GM23338 (cell line): ENCODE measurements around the gene TFAP2A. TPM values are rescaled to one million over a fixed set of nuclear protein-coding genes. Genes with fewer than 3 reads are reported as not detected.

Experiments used
- ATAC-seq: fragments of 200-7000 bp; cut with Tn5 transposase; 3 replicates; pipeline ENCODE4 v1.9.1; 2020
- DNase-seq: peaks from one replicate; pipeline ENCODE4 v3.0.0-alpha.2; 2015; ENCODE audit warnings: low spot score
- H2AFZ ChIP-seq: fragments of 200-600 bp; sonication (generic); 2 replicates; pipeline ENCODE4 v1.8.0; 2016; ENCODE audit warnings: antibody characterized with exemption, mild to moderate bottlenecking, moderate library complexity
- H3F3A ChIP-seq: fragments of 200-600 bp; sonication (generic); replicated peaks from 2 replicates; pipeline ENCODE4 v1.8.0; 2017; ENCODE audit warnings: antibody characterized with exemption, mixed run types, low read depth
- H3K27ac ChIP-seq: fragments of 200-600 bp; sonication (generic); 2 replicates; pipeline ENCODE4 v1.6.1; 2016; ENCODE audit warnings: low read depth
- H3K27me3 ChIP-seq: fragments of 200-600 bp; sonication (generic); 2 replicates; pipeline ENCODE4 v1.8.0; 2016; ENCODE audit warnings: mild to moderate bottlenecking, mixed run types, moderate library complexity; ENCODE audit not compliant: insufficient read depth
- H3K36me3 ChIP-seq: fragments of 200-600 bp; sonication (generic); 2 replicates; pipeline ENCODE4 v1.8.0; 2016; ENCODE audit warnings: mild to moderate bottlenecking; ENCODE audit not compliant: insufficient read depth
- H3K4me1 ChIP-seq: fragments of 200-600 bp; sonication (generic); 2 replicates; pipeline ENCODE4 v1.8.0; 2016; ENCODE audit warnings: mild to moderate bottlenecking, moderate library complexity; ENCODE audit not compliant: insufficient read depth
- H3K4me2 ChIP-seq: fragments of 200-600 bp; sonication (generic); 2 replicates; pipeline ENCODE4 v1.7.1; 2017; ENCODE audit warnings: mixed run types
- H3K4me3 ChIP-seq: fragments of 200-600 bp; sonication (generic); 2 replicates; pipeline ENCODE4 v1.6.1; 2016; ENCODE audit warnings: mixed run types
- H3K79me2 ChIP-seq: fragments of 200-600 bp; sonication (generic); replicated peaks from 2 replicates; pipeline ENCODE4 v1.8.0; 2017; ENCODE audit warnings: mild to moderate bottlenecking; ENCODE audit not compliant: insufficient read depth
- H3K9me2 ChIP-seq: fragments of 200-600 bp; sonication (generic); 2 replicates; pipeline ENCODE4 v1.8.0; 2017; ENCODE audit not compliant: insufficient read depth
- H4K20me1 ChIP-seq: fragments of 200-600 bp; sonication (generic); replicated peaks from 2 replicates; pipeline ENCODE4 v1.8.0; 2017; ENCODE audit warnings: mild to moderate bottlenecking; ENCODE audit not compliant: insufficient read depth
- H3K27ac Mint-ChIP-seq: 2 replicates; pipeline ENCODE4 v1.8.0; 2020; ENCODE audit warnings: inconsistent platforms, mild to moderate bottlenecking, moderate library complexity, mixed read lengths
- H3K27me3 Mint-ChIP-seq: 3 replicates; pipeline ENCODE4 v1.8.0; 2022; ENCODE audit warnings: low read depth, mild to moderate bottlenecking, moderate library complexity, mixed read lengths, inconsistent platforms; ENCODE audit not compliant: insufficient read depth, poor library complexity
- H3K36me3 Mint-ChIP-seq: 3 replicates; pipeline ENCODE4 v1.8.0; 2021; ENCODE audit warnings: low read depth, mild to moderate bottlenecking, inconsistent platforms, moderate library complexity, mixed read lengths
- H3K4me1 Mint-ChIP-seq: 3 replicates; pipeline ENCODE4 v1.8.0; 2020; ENCODE audit warnings: mild to moderate bottlenecking, inconsistent platforms, mixed read lengths
- H3K4me3 Mint-ChIP-seq: 3 replicates; pipeline ENCODE4 v1.8.0; 2021; ENCODE audit warnings: moderate library complexity, mild to moderate bottlenecking, inconsistent platforms, mixed read lengths
- H3K9me3 Mint-ChIP-seq: 3 replicates; pipeline ENCODE4 v1.8.0; 2020; ENCODE audit warnings: moderate library complexity, mild to moderate bottlenecking, inconsistent platforms, mixed read lengths
- POLR2AphosphoS5 ChIP-seq: IDR thresholded peaks from 2 replicates; pipeline ENCODE4 v1.6.1; 2016; ENCODE audit warnings: antibody characterized with exemption, low read depth
- REST ChIP-seq: IDR thresholded peaks from one replicate; pipeline ENCODE4 v1.6.1; 2018; ENCODE audit warnings: antibody characterized with exemption; ENCODE audit not compliant: unreplicated experiment
- ZNF462 ChIP-seq: fragments of 250-450 bp; sonication (Bioruptor Pico); IDR thresholded peaks from 2 replicates; pipeline ENCODE4 v1.5.0; 2020; ENCODE audit warnings: mild to moderate bottlenecking, moderate library complexity
- polyA plus RNA-seq: library from polyadenylated mRNA; unstranded; fragments of >200 nt; fragmentation: Nextera tagmentation; extraction: Ambion mirVana; gene quantifications from 2 replicates; pipeline ENCODE4 v1.2.1, GENCODE V29; 2016
- total RNA-seq: library from RNA; depleted of rRNA; stranded (reverse); fragments of >200 nt; shearing (Covaris generic); gene quantifications from 2 replicates; pipeline ENCODE4 v1.2.3, GENCODE V29; 2014

TFAP2A gene
- total and polyA plus RNA-seq, 2 experiments from 2014 or later: not detected

- H3K4me2 ChIP-seq: peak overlapping the region; percentile 71
- H3K4me1 Mint-ChIP-seq: peaks cover 57% of the 10 kb centered on the region
- no peak overlapping the region for H2AFZ ChIP-seq
- no peaks in the 10 kb centered on the region for H3K36me3 Mint-ChIP-seq
- peak; percentile 4; the same call in 1 of the 3 replicates for ATAC-seq
- H3F3A ChIP-seq: peaks cover 55% of the 10 kb centered on the region
- H3K79me2 ChIP-seq: no peaks in the 10 kb centered on the region
- H3K27ac Mint-ChIP-seq: no peak overlapping the region
- H3K36me3 ChIP-seq: no peaks in the 10 kb centered on the region
- DNase-seq: peak; percentile 79
- H3K27me3 Mint-ChIP-seq: peaks cover 99% of the 10 kb centered on the region
- peaks cover 94% of the 10 kb centered on the region for H3K4me1 ChIP-seq
- peak overlapping the region; percentile 50 for H3K4me3 ChIP-seq
- H3K4me3 Mint-ChIP-seq: peak overlapping the region; percentile 48
- H3K9me2 ChIP-seq: no peaks in the 10 kb centered on the region
- TF ChIP-seq POLR2AphosphoS5 (no peak), ZNF462 (CRISPR knock-in tag) (no peak), REST (no peak)
- no peak overlapping the region for H3K27ac ChIP-seq
- no peaks in the 10 kb centered on the region; the same call in 1 of the 3 replicates for H3K9me3 Mint-ChIP-seq
- H3K27me3 ChIP-seq: peaks cover 99% of the 10 kb centered on the region
- H4K20me1 ChIP-seq: peaks cover 28% of the 10 kb centered on the region
Observed at GRCh38 chr6:10391799-10392198, 23.1 kb downstream of the TFAP2A start.
